Activated naive CD4-positive, alpha-beta T cell treated with anti-CD3 and anti-CD28 coated beads for 36 hours (primary cell): ENCODE data around the gene TANC1. TPM values are rescaled to one million over a fixed set of nuclear protein-coding genes. Genes with fewer than 3 reads are reported as not detected.
"Not testable (repeated sequence)": the region's sequence is repeated elsewhere in the genome, so short reads cannot be mapped to it uniquely, and the experiment has no call there.

Source experiments
- CTCF ChIA-PET: fragments of 350-600 bp; sonication (Branson Sonifier 250); formaldehyde crosslinking; loops from one replicate; lab custom pipeline; 2021; ENCODE audit warnings: antibody characterized with exemption; lab: Charles Lee
- DNase-seq: peaks from one replicate; pipeline ENCODE4 v3.0.0-alpha.2; 2020
- H3K27ac Mint-ChIP-seq: one replicate; pipeline ENCODE4 v1.8.0; 2021; ENCODE audit warnings: mild to moderate bottlenecking, mixed read lengths
- H3K27me3 Mint-ChIP-seq: one replicate; pipeline ENCODE4 v1.8.0; 2021; ENCODE audit warnings: low read depth, mixed read lengths
- H3K36me3 Mint-ChIP-seq: one replicate; pipeline ENCODE4 v1.8.0; 2021; ENCODE audit warnings: low read depth, mixed read lengths
- H3K4me1 Mint-ChIP-seq: one replicate; pipeline ENCODE4 v1.8.0; 2021; ENCODE audit warnings: low read depth, mixed read lengths
- H3K4me3 Mint-ChIP-seq: one replicate; pipeline ENCODE4 v1.8.0; 2021; ENCODE audit warnings: mild to moderate bottlenecking, moderate library complexity, mixed read lengths
- H3K9me3 Mint-ChIP-seq: one replicate; pipeline ENCODE4 v1.8.0; 2021; ENCODE audit warnings: mixed read lengths
- intact Hi-C: fragments of 100-400 bp; cut with micrococcal nuclease; formaldehyde crosslinking; loops from one replicate; pipeline ENCODE4 v1.15.1; 2023
- total RNA-seq, 2 experiments: library from RNA; stranded (reverse); gene quantifications; one replicate each; pipeline ENCODE4 v1.2.3, GENCODE V29; 2021

TANC1 gene
- total RNA-seq, 2 experiments from 2014 or later: 2.0 to 2.3 TPM

DNA sequence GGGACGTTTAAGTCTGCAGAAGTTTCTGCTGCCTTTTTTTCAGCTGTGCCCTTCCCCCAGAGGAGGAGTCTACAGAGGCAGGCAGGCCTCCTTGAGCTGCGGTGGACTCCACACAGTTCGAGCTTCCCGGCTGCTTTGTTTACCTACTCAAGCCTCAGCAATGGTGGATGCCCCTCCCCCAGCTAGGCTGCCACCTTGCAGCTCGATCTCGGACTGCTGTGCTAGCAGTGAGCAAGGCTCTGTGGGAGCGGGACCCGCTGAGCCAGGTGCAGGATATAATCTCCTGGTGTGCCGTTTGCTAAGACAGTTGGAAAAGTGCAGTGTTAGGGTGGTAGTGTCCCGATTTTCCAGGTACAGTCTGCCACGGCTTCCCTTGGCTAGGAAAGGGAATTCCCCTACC is 72.9 kb downstream of the TANC1 start:
- DNase-seq, H3K4me1 Mint-ChIP-seq, H3K27me3 Mint-ChIP-seq, H3K4me3 Mint-ChIP-seq, intact Hi-C loops, H3K36me3 Mint-ChIP-seq, H3K9me3 Mint-ChIP-seq, H3K27ac Mint-ChIP-seq: not testable (repeated sequence)
- CTCF ChIA-PET: interaction anchor here (0.7 to 1.9 kb wide), 2 partner anchors 73 to 78 kb away, joined by 3 to 6 read pairs; no protein-coding TSS in a partner anchor

DNA sequence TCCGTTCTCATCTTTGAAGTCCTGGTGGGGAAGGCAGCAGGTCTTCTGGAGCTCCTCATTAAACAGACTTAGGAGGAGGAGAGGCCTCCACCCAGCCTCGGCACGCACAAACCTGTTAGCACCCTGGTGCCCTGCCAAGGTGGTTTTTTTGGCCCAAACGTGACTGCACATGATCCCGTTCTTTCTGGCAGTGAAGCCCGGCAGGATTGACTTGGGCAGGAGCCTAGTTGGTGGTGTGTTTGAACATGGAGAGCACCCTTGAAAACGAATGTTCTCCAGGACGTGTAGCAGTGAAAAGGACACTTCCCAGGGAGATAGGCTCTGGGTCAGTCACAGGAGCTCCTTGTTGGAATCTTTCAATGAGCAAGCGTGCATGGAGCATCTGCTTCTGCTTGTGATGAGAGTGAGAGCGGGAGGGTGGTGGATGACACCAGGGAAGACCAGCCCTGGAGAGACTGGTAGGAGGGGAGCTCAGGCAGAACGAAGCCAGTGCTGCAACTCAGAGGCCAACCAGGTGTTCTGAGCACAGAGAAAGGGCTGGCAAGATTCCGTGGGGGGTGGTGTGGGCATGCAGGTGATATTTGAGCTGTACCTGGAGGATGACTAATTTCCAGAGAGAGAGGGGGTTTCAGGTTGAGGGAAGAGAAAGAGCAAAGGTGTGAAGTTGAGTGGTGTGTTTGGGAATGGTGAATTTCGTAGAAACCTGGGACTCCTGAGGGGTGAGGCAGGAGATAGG is 73.8 kb downstream of the TANC1 start:
- no peaks in the 10 kb centered on the region for H3K4me1 Mint-ChIP-seq
- H3K36me3 Mint-ChIP-seq: no peaks in the 10 kb centered on the region
- intact Hi-C loops: no loop called here
- no peak overlapping the region for H3K27ac Mint-ChIP-seq
- H3K27me3 Mint-ChIP-seq: peaks cover 4% of the 10 kb centered on the region
- no peaks in the 10 kb centered on the region for H3K9me3 Mint-ChIP-seq
- no peak overlapping the region for H3K4me3 Mint-ChIP-seq
- CTCF ChIA-PET: interaction anchor here (1.9 kb wide), 1 partner anchor 77 kb away, joined by 6 read pairs; no protein-coding TSS in a partner anchor
- no peak for DNase-seq

DNA sequence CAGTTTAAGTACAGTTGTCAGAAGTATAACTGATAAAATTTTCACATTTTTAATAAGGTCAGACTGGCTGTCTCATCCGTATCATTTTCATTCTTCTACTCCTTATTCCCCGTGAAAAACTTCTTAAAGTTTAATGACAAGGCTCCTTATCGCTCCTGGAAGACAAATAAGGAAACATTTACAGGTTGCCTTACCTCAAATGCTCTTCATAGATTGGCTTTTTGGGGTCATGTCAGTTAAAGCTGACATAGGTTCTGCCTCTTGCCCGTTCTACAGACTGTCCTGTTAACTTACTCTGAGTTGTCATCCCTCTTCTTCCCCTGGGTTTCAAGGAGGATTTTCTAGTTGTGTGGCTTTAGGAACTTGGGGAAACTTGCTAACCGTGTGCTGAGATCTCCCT is 75.3 kb downstream of the TANC1 start:
- CTCF ChIA-PET: interaction anchor here (1.2 kb wide), 1 partner anchor 9 kb away, joined by 3 read pairs; no protein-coding TSS in a partner anchor

GRCh38 chr2:159044804-159045286 is 76.4 kb downstream of the TANC1 start:
- Mint-ChIP-seq H3K4me1 (no peaks in the 10 kb centered on the region), H3K36me3 (no peaks in the 10 kb centered on the region), H3K9me3 (no peaks in the 10 kb centered on the region), H3K27me3 (peaks cover 4% of the 10 kb centered on the region), H3K4me3 (no peak overlapping the region), H3K27ac (no peak overlapping the region)
- intact Hi-C loops: no loop called here
- CTCF ChIA-PET: interaction anchor here (1.2 kb wide), 1 partner anchor 10 kb away, joined by 3 read pairs; no protein-coding TSS in a partner anchor
- DNase-seq: no peak

More for the DNA sequence above, 75.3 kb downstream of the TANC1 start:
- Mint-ChIP-seq H3K9me3 (no peaks in the 10 kb centered on the region), H3K27me3 (peaks cover 4% of the 10 kb centered on the region), H3K27ac (no peak overlapping the region), H3K4me3 (no peak overlapping the region), H3K4me1 (no peaks in the 10 kb centered on the region), H3K36me3 (no peaks in the 10 kb centered on the region)
- no peak for DNase-seq
- intact Hi-C loops: no loop called here

DNA sequence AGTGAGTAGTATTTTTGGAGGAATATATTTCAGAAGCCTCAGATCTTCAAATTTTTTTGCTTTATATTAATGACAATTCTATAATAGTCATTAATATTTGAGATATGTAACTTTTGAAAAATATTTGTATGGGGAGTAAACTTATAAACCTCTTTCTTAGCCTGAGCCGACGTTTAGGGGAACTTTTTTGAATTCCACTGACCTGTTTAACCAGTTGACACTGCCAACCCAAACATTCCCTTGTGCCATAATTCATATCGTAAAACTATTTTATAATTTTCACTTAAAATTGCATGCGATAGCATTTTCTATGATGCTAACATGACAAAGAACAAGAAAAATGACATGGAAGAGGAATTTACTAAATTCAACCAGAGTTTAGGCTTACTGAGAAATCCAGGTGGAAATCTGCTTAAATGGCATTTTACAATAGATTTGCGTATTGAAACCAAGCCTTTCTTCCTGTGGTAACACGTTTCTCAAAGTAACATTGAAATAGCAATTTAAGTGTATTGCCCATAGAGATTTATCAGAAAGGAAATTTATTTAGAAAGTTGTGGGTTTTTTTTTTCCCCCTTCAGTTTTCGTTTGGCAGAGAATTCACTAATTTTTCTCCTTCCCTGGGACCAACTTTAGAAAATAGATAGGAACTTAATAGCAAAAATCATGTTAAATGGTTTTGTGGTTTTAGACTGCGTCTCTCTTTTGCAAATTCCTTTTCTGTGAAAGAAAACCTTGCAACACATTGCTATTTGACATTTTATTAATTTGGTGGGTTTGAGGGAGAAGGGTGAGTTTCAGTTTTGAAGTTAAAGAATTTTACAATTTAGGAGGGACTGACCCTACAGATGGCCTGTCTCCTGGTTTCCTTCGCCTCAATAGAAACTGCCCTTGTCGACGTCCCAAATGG is 77.4 kb downstream of the TANC1 start:
- H3K27ac Mint-ChIP-seq: no peak overlapping the region
- CTCF ChIA-PET: no interaction called here
- no peaks in the 10 kb centered on the region for H3K36me3 Mint-ChIP-seq
- intact Hi-C loops: no loop called here
- no peak for DNase-seq
- H3K4me1 Mint-ChIP-seq: no peaks in the 10 kb centered on the region
- no peaks in the 10 kb centered on the region for H3K9me3 Mint-ChIP-seq
- no peak overlapping the region for H3K4me3 Mint-ChIP-seq
- peaks cover 4% of the 10 kb centered on the region for H3K27me3 Mint-ChIP-seq

DNA sequence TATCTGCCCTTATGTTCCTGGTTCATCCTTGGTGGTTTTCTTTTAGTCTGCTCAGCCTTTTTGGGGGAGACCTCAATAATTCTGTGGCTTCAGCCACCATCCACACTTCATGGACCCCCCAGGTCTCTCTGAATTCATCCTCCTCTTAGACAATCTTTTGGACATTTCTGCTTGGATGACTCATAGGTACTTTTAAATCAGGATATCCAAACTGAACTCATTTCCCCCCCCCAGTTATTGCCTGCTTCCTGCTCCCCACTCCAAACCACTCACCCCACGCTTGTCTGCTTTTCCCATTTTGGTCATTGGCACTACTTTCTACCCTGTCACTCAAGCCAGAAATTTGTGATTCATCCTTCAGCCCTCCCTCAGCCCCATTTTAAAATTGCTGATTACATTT is 78.5 kb downstream of the TANC1 start:
- CTCF ChIA-PET: no interaction called here
- H3K27ac Mint-ChIP-seq: no peak overlapping the region
- no peak for DNase-seq
- no peak overlapping the region for H3K4me3 Mint-ChIP-seq
- no peaks in the 10 kb centered on the region for H3K36me3 Mint-ChIP-seq
- no peaks in the 10 kb centered on the region for H3K9me3 Mint-ChIP-seq
- no peaks in the 10 kb centered on the region for H3K4me1 Mint-ChIP-seq
- intact Hi-C loops: no loop called here
- peaks cover 4% of the 10 kb centered on the region for H3K27me3 Mint-ChIP-seq

GRCh38 chr2:159050426-159050825 is 82.0 kb downstream of the TANC1 start:
- H3K27ac Mint-ChIP-seq: no peak overlapping the region
- CTCF ChIA-PET: interaction anchor here (0.6 to 1.1 kb wide), 2 partner anchors 68 to 214 kb away, joined by 3 read pairs; no protein-coding TSS in a partner anchor
- H3K4me1 Mint-ChIP-seq: no peaks in the 10 kb centered on the region

GRCh38 chr2:159051133-159051532 is 82.7 kb downstream of the TANC1 start:
- no peaks in the 10 kb centered on the region for H3K27me3 Mint-ChIP-seq

More at GRCh38 chr2:159050426-159050825, 82.0 kb downstream of the TANC1 start:
- H3K36me3 Mint-ChIP-seq: no peaks in the 10 kb centered on the region
- intact Hi-C loops: no loop called here
- no peaks in the 10 kb centered on the region for H3K9me3 Mint-ChIP-seq
- no peak for DNase-seq
- no peaks in the 10 kb centered on the region for H3K27me3 Mint-ChIP-seq
- no peak overlapping the region for H3K4me3 Mint-ChIP-seq

DNA sequence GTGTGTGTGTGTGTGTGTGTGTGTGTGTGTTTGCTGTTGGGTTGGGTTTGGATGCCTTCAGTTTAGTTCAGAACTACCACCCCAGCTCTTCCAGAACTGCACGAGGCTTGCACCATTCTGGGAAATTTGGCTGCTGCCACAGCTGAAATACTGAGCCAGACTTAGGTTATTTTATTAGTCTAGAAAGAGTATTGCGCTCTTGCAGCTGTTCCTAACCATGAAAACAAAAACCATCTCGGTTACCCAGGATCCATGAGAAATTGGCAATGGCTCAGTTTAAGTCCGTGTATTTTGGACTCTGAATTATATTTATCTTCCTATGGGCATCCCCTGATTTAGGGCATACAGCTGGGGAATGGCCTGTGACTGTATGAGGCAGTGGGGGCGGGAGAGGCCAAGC is 83.2 kb downstream of the TANC1 start:
- CTCF ChIA-PET: interaction anchor here (0.6 to 1.0 kb wide), 4 partner anchors 17 to 425 kb away, joined by 3 to 4 read pairs (median 3); no protein-coding TSS in a partner anchor
- H3K36me3 Mint-ChIP-seq: no peaks in the 10 kb centered on the region
- no peak overlapping the region for H3K27ac Mint-ChIP-seq
- intact Hi-C loops: no loop called here
- no peaks in the 10 kb centered on the region for H3K27me3 Mint-ChIP-seq
- no peak overlapping the region for H3K4me3 Mint-ChIP-seq
- no peak for DNase-seq
- H3K4me1 Mint-ChIP-seq: no peaks in the 10 kb centered on the region
- H3K9me3 Mint-ChIP-seq: no peaks in the 10 kb centered on the region

More at GRCh38 chr2:159051133-159051532, 82.7 kb downstream of the TANC1 start:
- intact Hi-C loops: no loop called here
- no peak overlapping the region for H3K27ac Mint-ChIP-seq
- H3K36me3 Mint-ChIP-seq: no peaks in the 10 kb centered on the region
- no peak overlapping the region for H3K4me3 Mint-ChIP-seq
- H3K9me3 Mint-ChIP-seq: no peaks in the 10 kb centered on the region
- no peak for DNase-seq
- no peaks in the 10 kb centered on the region for H3K4me1 Mint-ChIP-seq
- CTCF ChIA-PET: interaction anchor here (0.6 to 1.1 kb wide), 5 partner anchors 16 to 424 kb away, joined by 3 to 4 read pairs (median 3); no protein-coding TSS in a partner anchor

DNA sequence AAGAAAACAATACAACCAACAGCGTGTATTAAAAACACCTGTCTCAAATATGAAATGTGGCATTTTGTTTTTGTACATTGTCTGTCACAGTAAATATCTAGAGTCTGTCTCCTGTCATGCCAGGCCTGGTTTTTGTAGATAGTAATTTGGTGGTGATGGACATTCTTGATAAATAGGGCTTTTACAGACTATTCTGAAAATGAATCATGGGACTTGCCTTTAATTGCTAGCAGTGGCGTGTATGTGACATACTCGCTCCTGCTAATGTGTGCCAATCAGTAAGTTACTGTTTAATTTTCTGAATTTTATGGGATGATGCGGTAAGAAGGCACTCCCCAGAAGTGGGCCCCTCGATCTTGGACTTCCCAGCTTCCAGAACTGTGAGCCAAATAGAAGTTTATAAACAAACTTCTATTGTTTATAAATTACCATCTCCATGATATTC is 83.7 kb downstream of the TANC1 start:
- intact Hi-C loops: no loop called here
- Mint-ChIP-seq H3K27ac (no peak overlapping the region), H3K4me3 (no peak overlapping the region), H3K9me3 (no peaks in the 10 kb centered on the region), H3K36me3 (no peaks in the 10 kb centered on the region), H3K27me3 (no peaks in the 10 kb centered on the region), H3K4me1 (no peaks in the 10 kb centered on the region)
- no peak for DNase-seq
- CTCF ChIA-PET: no interaction called here

DNA sequence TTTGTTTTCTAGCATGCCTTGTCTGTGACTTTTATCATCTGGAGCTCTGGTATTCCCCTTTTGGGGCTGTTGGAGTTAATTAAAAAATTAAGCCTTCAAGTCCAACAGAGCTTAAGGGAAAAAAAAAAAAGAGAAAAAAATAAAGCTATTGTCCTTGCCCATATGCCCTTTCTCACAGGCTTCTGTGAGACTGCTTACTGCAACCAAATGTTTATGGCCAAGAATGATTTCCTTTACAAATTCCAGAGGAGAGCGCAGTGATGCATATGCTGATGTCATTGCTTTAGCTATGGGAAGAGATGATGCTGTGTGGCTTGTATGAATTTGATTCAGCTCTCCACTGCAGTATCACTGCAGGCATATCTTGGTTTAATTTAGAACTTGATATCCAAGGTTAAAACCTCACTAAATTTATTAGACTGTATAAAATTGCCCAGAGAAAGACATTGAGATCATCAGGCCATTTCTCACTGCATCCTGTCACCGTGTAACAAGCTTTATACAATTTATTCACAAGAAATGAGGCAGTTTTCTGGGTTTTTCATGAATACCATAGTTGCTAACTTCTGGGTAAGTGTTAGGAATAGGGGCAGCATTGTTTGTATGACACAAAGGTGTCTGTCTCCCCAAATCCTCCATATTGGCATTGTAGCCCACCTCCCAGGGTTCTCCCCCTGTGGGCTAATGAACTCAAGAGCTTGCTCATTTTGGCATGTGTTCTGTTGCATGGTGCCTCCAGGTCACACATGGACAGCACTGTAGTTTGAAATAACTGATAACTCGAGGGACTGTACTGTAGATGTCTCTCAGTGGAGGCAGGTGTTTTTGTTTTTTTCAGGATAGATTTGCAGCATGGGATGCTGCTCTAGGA is 85.0 kb downstream of the TANC1 start:
- Mint-ChIP-seq H3K9me3 (no peaks in the 10 kb centered on the region), H3K27ac (no peak overlapping the region), H3K4me3 (no peak overlapping the region), H3K4me1 (no peaks in the 10 kb centered on the region), H3K36me3 (no peaks in the 10 kb centered on the region), H3K27me3 (no peaks in the 10 kb centered on the region)
- CTCF ChIA-PET: interaction anchor here (0.6 kb wide), 1 partner anchor 24 kb away, joined by 3 read pairs; no protein-coding TSS in a partner anchor
- intact Hi-C loops: no loop called here
- DNase-seq: no peak
